GM23338 (cell line): Measurements from ENCODE around the gene ARL2BP.

ENCODE experiments used
- CREB1 ChIP-seq: fragments of 250-450 bp; sonication (Bioruptor Pico); IDR thresholded peaks from 2 replicates; pipeline ENCODE4 v1.5.0; 2020; ENCODE audit warnings: low read depth, mild to moderate bottlenecking, moderate library complexity
- EZH2 ChIP-seq: fragments of 200-600 bp; sonication (generic); IDR thresholded peaks from one replicate; pipeline ENCODE4 v1.8.0; 2017; ENCODE audit warnings: antibody characterized with exemption, mild to moderate bottlenecking, low read depth; ENCODE audit not compliant: unreplicated experiment
- EZH2phosphoT487 ChIP-seq: fragments of 200-600 bp; sonication (generic); IDR thresholded peaks from one replicate; pipeline ENCODE4 v1.8.1; 2018; ENCODE audit warnings: antibody characterized with exemption; ENCODE audit not compliant: unreplicated experiment
- POLR2AphosphoS5 ChIP-seq: IDR thresholded peaks from 2 replicates; pipeline ENCODE4 v1.6.1; 2016; ENCODE audit warnings: antibody characterized with exemption, low read depth
- ZNF114 ChIP-seq: fragments of 250-450 bp; sonication (Bioruptor Pico); IDR thresholded peaks from 2 replicates; pipeline ENCODE4 v1.5.0; 2020; ENCODE audit warnings: mild to moderate bottlenecking, moderate library complexity
- TF ChIP-seq, protein P1 (sequence below), 2 experiments: fragments of 200-600 bp in 1 of 2; sonication (generic) in 1 of 2; conservative IDR thresholded peaks; 2 replicates each; pipeline versions ENCODE4 v1.5.1 to v1.6.1; 2016 to 2017; ENCODE audit warnings: antibody characterized with exemption in 2 of 2, low read depth in 2 of 2, mild to moderate bottlenecking in 2 of 2, moderate library complexity in 1 of 2
- TF ChIP-seq, protein P2 (sequence below): IDR thresholded peaks from one replicate; pipeline ENCODE4 v1.6.1; 2018; ENCODE audit warnings: antibody characterized with exemption; ENCODE audit not compliant: unreplicated experiment
- TF ChIP-seq, protein P3 (sequence below): IDR thresholded peaks from 2 replicates; pipeline ENCODE4 v1.6.1; 2016; ENCODE audit warnings: antibody characterized with exemption

DNA sequence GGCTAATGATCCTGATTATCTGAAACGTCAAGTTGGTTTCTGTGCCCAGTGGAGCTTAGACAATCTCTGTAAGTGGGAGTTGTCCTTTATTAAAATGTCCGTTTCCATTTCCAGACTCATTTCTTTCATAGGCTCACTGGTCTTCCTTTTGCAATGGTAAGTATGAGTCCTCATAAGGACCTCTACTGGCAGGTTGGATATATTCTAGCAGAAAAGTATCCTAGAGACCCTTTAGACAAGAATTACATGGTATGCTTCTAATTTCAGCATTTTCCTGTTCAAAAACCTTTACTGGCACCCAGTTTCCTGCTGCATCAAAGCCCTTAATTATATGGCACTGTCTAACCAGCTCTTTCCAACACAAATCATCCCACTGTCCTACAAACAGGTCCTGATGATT is 28.1 kb upstream of the ARL2BP start:
- TF ChIP-seq, protein P1, sequence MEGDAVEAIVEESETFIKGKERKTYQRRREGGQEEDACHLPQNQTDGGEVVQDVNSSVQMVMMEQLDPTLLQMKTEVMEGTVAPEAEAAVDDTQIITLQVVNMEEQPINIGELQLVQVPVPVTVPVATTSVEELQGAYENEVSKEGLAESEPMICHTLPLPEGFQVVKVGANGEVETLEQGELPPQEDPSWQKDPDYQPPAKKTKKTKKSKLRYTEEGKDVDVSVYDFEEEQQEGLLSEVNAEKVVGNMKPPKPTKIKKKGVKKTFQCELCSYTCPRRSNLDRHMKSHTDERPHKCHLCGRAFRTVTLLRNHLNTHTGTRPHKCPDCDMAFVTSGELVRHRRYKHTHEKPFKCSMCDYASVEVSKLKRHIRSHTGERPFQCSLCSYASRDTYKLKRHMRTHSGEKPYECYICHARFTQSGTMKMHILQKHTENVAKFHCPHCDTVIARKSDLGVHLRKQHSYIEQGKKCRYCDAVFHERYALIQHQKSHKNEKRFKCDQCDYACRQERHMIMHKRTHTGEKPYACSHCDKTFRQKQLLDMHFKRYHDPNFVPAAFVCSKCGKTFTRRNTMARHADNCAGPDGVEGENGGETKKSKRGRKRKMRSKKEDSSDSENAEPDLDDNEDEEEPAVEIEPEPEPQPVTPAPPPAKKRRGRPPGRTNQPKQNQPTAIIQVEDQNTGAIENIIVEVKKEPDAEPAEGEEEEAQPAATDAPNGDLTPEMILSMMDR (conservative IDR thresholded peaks at IDR 0.05; ENCODE audit: low read depth in 2 of 2): no peak
- TF ChIP-seq EZH2 (no peak), CREB1 (no peak), ZNF114 (CRISPR knock-in tag) (no peak), POLR2AphosphoS5 (no peak), EZH2phosphoT487 (no peak)
- TF ChIP-seq, protein P2, sequence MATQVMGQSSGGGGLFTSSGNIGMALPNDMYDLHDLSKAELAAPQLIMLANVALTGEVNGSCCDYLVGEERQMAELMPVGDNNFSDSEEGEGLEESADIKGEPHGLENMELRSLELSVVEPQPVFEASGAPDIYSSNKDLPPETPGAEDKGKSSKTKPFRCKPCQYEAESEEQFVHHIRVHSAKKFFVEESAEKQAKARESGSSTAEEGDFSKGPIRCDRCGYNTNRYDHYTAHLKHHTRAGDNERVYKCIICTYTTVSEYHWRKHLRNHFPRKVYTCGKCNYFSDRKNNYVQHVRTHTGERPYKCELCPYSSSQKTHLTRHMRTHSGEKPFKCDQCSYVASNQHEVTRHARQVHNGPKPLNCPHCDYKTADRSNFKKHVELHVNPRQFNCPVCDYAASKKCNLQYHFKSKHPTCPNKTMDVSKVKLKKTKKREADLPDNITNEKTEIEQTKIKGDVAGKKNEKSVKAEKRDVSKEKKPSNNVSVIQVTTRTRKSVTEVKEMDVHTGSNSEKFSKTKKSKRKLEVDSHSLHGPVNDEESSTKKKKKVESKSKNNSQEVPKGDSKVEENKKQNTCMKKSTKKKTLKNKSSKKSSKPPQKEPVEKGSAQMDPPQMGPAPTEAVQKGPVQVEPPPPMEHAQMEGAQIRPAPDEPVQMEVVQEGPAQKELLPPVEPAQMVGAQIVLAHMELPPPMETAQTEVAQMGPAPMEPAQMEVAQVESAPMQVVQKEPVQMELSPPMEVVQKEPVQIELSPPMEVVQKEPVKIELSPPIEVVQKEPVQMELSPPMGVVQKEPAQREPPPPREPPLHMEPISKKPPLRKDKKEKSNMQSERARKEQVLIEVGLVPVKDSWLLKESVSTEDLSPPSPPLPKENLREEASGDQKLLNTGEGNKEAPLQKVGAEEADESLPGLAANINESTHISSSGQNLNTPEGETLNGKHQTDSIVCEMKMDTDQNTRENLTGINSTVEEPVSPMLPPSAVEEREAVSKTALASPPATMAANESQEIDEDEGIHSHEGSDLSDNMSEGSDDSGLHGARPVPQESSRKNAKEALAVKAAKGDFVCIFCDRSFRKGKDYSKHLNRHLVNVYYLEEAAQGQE: no peak
- TF ChIP-seq, protein P3, sequence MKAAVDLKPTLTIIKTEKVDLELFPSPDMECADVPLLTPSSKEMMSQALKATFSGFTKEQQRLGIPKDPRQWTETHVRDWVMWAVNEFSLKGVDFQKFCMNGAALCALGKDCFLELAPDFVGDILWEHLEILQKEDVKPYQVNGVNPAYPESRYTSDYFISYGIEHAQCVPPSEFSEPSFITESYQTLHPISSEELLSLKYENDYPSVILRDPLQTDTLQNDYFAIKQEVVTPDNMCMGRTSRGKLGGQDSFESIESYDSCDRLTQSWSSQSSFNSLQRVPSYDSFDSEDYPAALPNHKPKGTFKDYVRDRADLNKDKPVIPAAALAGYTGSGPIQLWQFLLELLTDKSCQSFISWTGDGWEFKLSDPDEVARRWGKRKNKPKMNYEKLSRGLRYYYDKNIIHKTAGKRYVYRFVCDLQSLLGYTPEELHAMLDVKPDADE: no peak
